Panc1 (cell line): ENCODE data around the gene GMFB. TPM values are rescaled to one million over a fixed set of nuclear protein-coding genes. Genes with fewer than 3 reads are reported as not detected.

Experiments
- ATAC-seq: fragments of 200-7000 bp; cut with Tn5 transposase; 2 replicates; pipeline ENCODE4 v1.9.1; 2020; ENCODE audit warnings: mild to moderate bottlenecking, moderate library complexity
- BruUV-seq: library from RNA; stranded (reverse); fragments of 400-500 nt; replicated peaks from 2 replicates; lab custom pipeline; 2021; lab: Mats Ljungman, UMichigan
- CTCF ChIA-PET: fragments of 300-600 bp; sonication (Branson Sonifier 250); formaldehyde crosslinking; loops from one replicate; lab custom pipeline; 2022; ENCODE audit warnings: antibody characterized with exemption; lab: Charles Lee
- POLR2A ChIA-PET: fragments of 300-600 bp; sonication (Branson Sonifier 250); formaldehyde crosslinking; loops from one replicate; lab custom pipeline; 2022; ENCODE audit warnings: antibody characterized with exemption; lab: Charles Lee
- DNase-seq: peaks from one replicate; pipeline ENCODE4 v3.0.0-alpha.2; 2010; ENCODE audit warnings: low read depth, low spot score
- H3K27ac ChIP-seq: 2 replicates; pipeline ENCODE4 v1.5.1; 2011; ENCODE audit warnings: mild to moderate bottlenecking, low read length, inconsistent platforms
- H3K27me3 ChIP-seq: fragments of 200-500 bp; sonication (Bioruptor generic); 2 replicates; pipeline ENCODE4 v1.6.0; 2014; ENCODE audit warnings: low read length, inconsistent platforms; ENCODE audit not compliant: control insufficient read depth, insufficient read depth
- H3K36me3 ChIP-seq: fragments of 200-500 bp; sonication (Bioruptor generic); 2 replicates; pipeline ENCODE4 v1.5.1; 2014; ENCODE audit warnings: inconsistent platforms, mild to moderate bottlenecking, low read length, moderate library complexity; ENCODE audit not compliant: control insufficient read depth, insufficient read depth
- H3K4me1 ChIP-seq: 2 replicates; pipeline ENCODE4 v1.5.1; 2011; ENCODE audit warnings: inconsistent platforms, mild to moderate bottlenecking, low read length, moderate library complexity; ENCODE audit not compliant: control insufficient read depth, insufficient read depth
- H3K4me3 ChIP-seq, 2 experiments: 2 replicates each; pipeline ENCODE4 v1.5.1; 2011 to 2012; ENCODE audit warnings: low read depth in 2 of 2, low read length in 2 of 2, mild to moderate bottlenecking in 2 of 2, inconsistent platforms in 1 of 2, moderate library complexity in 1 of 2
- H3K9me3 ChIP-seq: fragments of 200-500 bp; sonication (Bioruptor generic); 2 replicates; pipeline ENCODE4 v1.5.1; 2014; ENCODE audit warnings: low read depth, mild to moderate bottlenecking, inconsistent platforms, low read length, moderate library complexity; ENCODE audit not compliant: control insufficient read depth, insufficient read depth
- POLR2AphosphoS5 ChIP-seq: IDR thresholded peaks from 2 replicates; pipeline ENCODE4 v1.6.1; 2012; ENCODE audit warnings: mild to moderate bottlenecking, low read depth, low read length, moderate library complexity
- SIN3A ChIP-seq: IDR thresholded peaks from 2 replicates; pipeline ENCODE4 v1.6.1; 2012; ENCODE audit warnings: low read depth, mild to moderate bottlenecking, low read length, moderate library complexity, borderline replicate concordance; ENCODE audit not compliant: insufficient read depth
- TCF7L2 ChIP-seq: IDR thresholded peaks from 2 replicates; pipeline ENCODE4 v1.6.1; 2011; ENCODE audit warnings: mild to moderate bottlenecking, low read depth, low read length, inconsistent platforms
- in situ Hi-C: cut with HindIII; loops from 2 replicates; pipeline ENCODE4 v1.10.0; 2016; ENCODE audit warnings: low sequenced_read_pairs, low pct_unique_long_range_greater_than_20kb
- intact Hi-C: fragments of 100-400 bp; cut with micrococcal nuclease; formaldehyde crosslinking; loops from one replicate; pipeline ENCODE4 v1.10.0; 2022; ENCODE audit not compliant: unreplicated experiment
- total RNA-seq: library from RNA; stranded (reverse); gene quantifications from one replicate; pipeline ENCODE4 v1.2.1, GENCODE V29; 2021; ENCODE audit not compliant: unreplicated experiment
- TF ChIP-seq, protein P1 (sequence below): fragments of 450-650 bp; IDR thresholded peaks from 2 replicates; pipeline ENCODE4 v1.5.1; 2017; ENCODE audit warnings: mild to moderate bottlenecking
- TF ChIP-seq, protein P2 (sequence below), 2 experiments: IDR thresholded peaks; 2 replicates each; pipeline ENCODE4 v1.6.1; 2011 to 2012; ENCODE audit warnings: low read depth in 2 of 2, control low read depth in 1 of 2, low read length in 1 of 2, mild to moderate bottlenecking in 1 of 2, moderate library complexity in 1 of 2; ENCODE audit not compliant: insufficient read depth in 1 of 2

The GMFB gene
- total RNA-seq, 1 experiment from 2014 or later = 54.2 TPM

GRCh38 chr14:54498579-54498978 lies 9.8 kb upstream of the GMFB start:
- intact Hi-C loops (no loop called here), in situ Hi-C loops (no loop called here)
- ATAC-seq (no peak), DNase-seq (no peak)
- BruUV-seq = no TSS peak
- TF ChIP-seq, protein P1, sequence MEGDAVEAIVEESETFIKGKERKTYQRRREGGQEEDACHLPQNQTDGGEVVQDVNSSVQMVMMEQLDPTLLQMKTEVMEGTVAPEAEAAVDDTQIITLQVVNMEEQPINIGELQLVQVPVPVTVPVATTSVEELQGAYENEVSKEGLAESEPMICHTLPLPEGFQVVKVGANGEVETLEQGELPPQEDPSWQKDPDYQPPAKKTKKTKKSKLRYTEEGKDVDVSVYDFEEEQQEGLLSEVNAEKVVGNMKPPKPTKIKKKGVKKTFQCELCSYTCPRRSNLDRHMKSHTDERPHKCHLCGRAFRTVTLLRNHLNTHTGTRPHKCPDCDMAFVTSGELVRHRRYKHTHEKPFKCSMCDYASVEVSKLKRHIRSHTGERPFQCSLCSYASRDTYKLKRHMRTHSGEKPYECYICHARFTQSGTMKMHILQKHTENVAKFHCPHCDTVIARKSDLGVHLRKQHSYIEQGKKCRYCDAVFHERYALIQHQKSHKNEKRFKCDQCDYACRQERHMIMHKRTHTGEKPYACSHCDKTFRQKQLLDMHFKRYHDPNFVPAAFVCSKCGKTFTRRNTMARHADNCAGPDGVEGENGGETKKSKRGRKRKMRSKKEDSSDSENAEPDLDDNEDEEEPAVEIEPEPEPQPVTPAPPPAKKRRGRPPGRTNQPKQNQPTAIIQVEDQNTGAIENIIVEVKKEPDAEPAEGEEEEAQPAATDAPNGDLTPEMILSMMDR = no peak
- TF ChIP-seq TCF7L2 (no peak), POLR2AphosphoS5 (no peak), SIN3A (no peak)
- TF ChIP-seq, protein P2, sequence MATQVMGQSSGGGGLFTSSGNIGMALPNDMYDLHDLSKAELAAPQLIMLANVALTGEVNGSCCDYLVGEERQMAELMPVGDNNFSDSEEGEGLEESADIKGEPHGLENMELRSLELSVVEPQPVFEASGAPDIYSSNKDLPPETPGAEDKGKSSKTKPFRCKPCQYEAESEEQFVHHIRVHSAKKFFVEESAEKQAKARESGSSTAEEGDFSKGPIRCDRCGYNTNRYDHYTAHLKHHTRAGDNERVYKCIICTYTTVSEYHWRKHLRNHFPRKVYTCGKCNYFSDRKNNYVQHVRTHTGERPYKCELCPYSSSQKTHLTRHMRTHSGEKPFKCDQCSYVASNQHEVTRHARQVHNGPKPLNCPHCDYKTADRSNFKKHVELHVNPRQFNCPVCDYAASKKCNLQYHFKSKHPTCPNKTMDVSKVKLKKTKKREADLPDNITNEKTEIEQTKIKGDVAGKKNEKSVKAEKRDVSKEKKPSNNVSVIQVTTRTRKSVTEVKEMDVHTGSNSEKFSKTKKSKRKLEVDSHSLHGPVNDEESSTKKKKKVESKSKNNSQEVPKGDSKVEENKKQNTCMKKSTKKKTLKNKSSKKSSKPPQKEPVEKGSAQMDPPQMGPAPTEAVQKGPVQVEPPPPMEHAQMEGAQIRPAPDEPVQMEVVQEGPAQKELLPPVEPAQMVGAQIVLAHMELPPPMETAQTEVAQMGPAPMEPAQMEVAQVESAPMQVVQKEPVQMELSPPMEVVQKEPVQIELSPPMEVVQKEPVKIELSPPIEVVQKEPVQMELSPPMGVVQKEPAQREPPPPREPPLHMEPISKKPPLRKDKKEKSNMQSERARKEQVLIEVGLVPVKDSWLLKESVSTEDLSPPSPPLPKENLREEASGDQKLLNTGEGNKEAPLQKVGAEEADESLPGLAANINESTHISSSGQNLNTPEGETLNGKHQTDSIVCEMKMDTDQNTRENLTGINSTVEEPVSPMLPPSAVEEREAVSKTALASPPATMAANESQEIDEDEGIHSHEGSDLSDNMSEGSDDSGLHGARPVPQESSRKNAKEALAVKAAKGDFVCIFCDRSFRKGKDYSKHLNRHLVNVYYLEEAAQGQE (IDR thresholded peaks at IDR 0.05; ENCODE audit: insufficient read depth in 1 of 2, low read depth in 2 of 2, low read length in 1 of 2) = no peak
- Histone ChIP-seq H3K27me3 (no peaks in the 10 kb centered on the region), H3K9me3 (no peaks in the 10 kb centered on the region), H3K4me1 (no peaks in the 10 kb centered on the region), H3K27ac (no peak overlapping the region), H3K4me3 (no peak overlapping the region), H3K36me3 (no peaks in the 10 kb centered on the region)
- ChIA-PET CTCF (no interaction called here), POLR2A (no interaction called here)

- no peak overlapping the region for H3K4me3 ChIP-seq
- H3K27me3 ChIP-seq = no peaks in the 10 kb centered on the region
- TF ChIP-seq SIN3A (no peak), POLR2AphosphoS5 (no peak), TCF7L2 (no peak)
- TF ChIP-seq, protein P1 = no peak
- TF ChIP-seq, protein P2 (IDR thresholded peaks at IDR 0.05; ENCODE audit: insufficient read depth in 1 of 2, low read depth in 2 of 2, low read length in 1 of 2) = no peak
- ChIA-PET POLR2A (no interaction called here), CTCF (no interaction called here)
- no TSS peak for BruUV-seq
- no peaks in the 10 kb centered on the region for H3K4me1 ChIP-seq
- H3K36me3 ChIP-seq = no peaks in the 10 kb centered on the region
- no peak for DNase-seq
- in situ Hi-C loops (no loop called here), intact Hi-C loops (no loop called here)
- H3K9me3 ChIP-seq = no peaks in the 10 kb centered on the region
- no peak overlapping the region for H3K27ac ChIP-seq
- ATAC-seq = no peak
Measured at GRCh38 chr14:54498095-54498531, 9.3 kb upstream of the GMFB start.
